Psoas muscle (tissue), 8 donors: ENCODE results near the gene TADA1. TPM values are rescaled to one million over a fixed set of nuclear protein-coding genes. Genes with fewer than 3 reads are reported as not detected.
A peak's percentile ranks its signal among the peaks of the same experiment; 100 is the strongest.

Experiments used
- ATAC-seq, 4 donors: fragments of 200-7000 bp; cut with Tn5 transposase; one replicate each; pipeline ENCODE4 v1.9.1; 2020; ENCODE audit warnings: moderate library complexity in 3 of 4, mild to moderate bottlenecking in 2 of 4
- DNase-seq, 2 donors: peaks; one replicate each; pipeline ENCODE4 v3.0.0-alpha.2; 2020
- H3K27ac ChIP-seq: fragments of 200-600 bp; one replicate; pipeline ENCODE4 v1.8.0; 2022
- H3K27me3 ChIP-seq, 3 donors: fragments of 200-600 bp in 1 of 3; one replicate each; pipeline versions ENCODE4 v1.6.1 to v1.8.0; 2013 to 2022; ENCODE audit warnings: low read length in 2 of 3, mild to moderate bottlenecking in 2 of 3, moderate library complexity in 1 of 3; ENCODE audit not compliant: insufficient read depth in 3 of 3
- H3K36me3 ChIP-seq, 2 donors: fragments of 200-600 bp in 1 of 2; one replicate each; pipeline versions ENCODE4 v1.6.1 to v1.8.0; 2013 to 2022; ENCODE audit warnings: low read depth in 1 of 2, mild to moderate bottlenecking in 1 of 2, moderate library complexity in 1 of 2; ENCODE audit not compliant: insufficient read depth in 1 of 2
- H3K4me1 ChIP-seq: fragments of 200-600 bp; one replicate; pipeline ENCODE4 v1.8.0; 2022
- H3K4me3 ChIP-seq: fragments of 200-600 bp; one replicate; pipeline ENCODE4 v1.8.0; 2022; ENCODE audit warnings: mild to moderate bottlenecking
- H3K9me3 ChIP-seq: fragments of 200-600 bp; one replicate; pipeline ENCODE4 v1.8.0; 2022
- CTCF ChIP-seq: fragments of 200-600 bp; IDR thresholded peaks from one replicate; pipeline ENCODE4 v1.8.0; 2022; ENCODE audit warnings: antibody characterized with exemption
- WGBS, 3 donors: extraction: QIAGEN DNeasy Blood & Tissue Kit; methylation state at CpG; one replicate each; pipeline versions ENCODE4 v1.1.6 to v1.1.7; 2013; 5-methylcytosine and 5-hydroxymethylcytosine counted together
- intact Hi-C, 2 donors: fragments of 100-400 bp; cut with DNase I; formaldehyde crosslinking; loops; one replicate each; pipeline versions ENCODE4 v1.11.0 to v1.14.2; 2022
- polyA plus RNA-seq, 3 donors: library from polyadenylated mRNA; stranded (reverse); fragments of 200-250 nt; gene quantifications; one replicate each; pipeline ENCODE4 v1.2.3, GENCODE V29; 2013
- total RNA-seq, 4 donors: library from RNA; stranded (reverse); fragmentation: NEBNext Ultra II Directional in 2 of 4; extraction: Animal tissue kit (Norgen Biotek cat#: 25700) in 2 of 4; gene quantifications; one replicate each; pipeline versions ENCODE4 v1.2.1 to v1.2.4, GENCODE V29; 2021 to 2023
- donor health status: healthy with polysubstance abuse.
- donor health status: DM: no; HTN: no; CAD: no; lungs with moderate emphysema.
- donor health status: Bipolar disorder and iron deficiency.
- donor health status: healthy.
- donor health status: DM: yes; HTN: yes; CAD: no.
- donor health status: DM: no; HTN: no; CAD: no.
- donor health status: DM: no; HTN: no; CAD: no.
- donor health status: DM: yes; HTN: yes; CAD: no.

Gene TADA1
- total and polyA plus RNA-seq, 7 donors = 7.3 to 9.9 (median 8.3) TPM

GRCh38 chr1:166843322-166843721 is 32.7 kb downstream of the TADA1 start:
- no peak for TF ChIP-seq CTCF
- WGBS, 3 donors = 68 to 87% (median 75%) methylated on average over 6 of the region's 6 CpGs

GRCh38 chr1:166840309-166841274 is 35.5 kb downstream of the TADA1 start:
- H3K4me3 ChIP-seq = peak overlapping the region; percentile 83
- peak overlapping the region; percentile 97 for H3K27ac ChIP-seq
- H3K4me1 ChIP-seq = peaks cover 66% of the 10 kb centered on the region
- no peaks in the 10 kb centered on the region for H3K9me3 ChIP-seq
- H3K36me3 ChIP-seq = peaks cover 0 to 42% of the 10 kb centered on the region in 2 donors
- intact Hi-C loops = loop anchor here (5.0 to 10.0 kb wide), 2 partner anchors 37 to 374 kb away; partner anchors contain the start of gene TADA1 (in 1 of the 2)
- no peaks in the 10 kb centered on the region for H3K27me3 ChIP-seq
- no peak for TF ChIP-seq CTCF
- WGBS, 3 donors = 44 to 63% (median 52%) methylated on average over 16 of the region's 16 CpGs
- peak in 1 of 4 donors; percentile 15 for ATAC-seq
- no peak for DNase-seq

More at GRCh38 chr1:166843322-166843721, 32.7 kb downstream of the TADA1 start:
- peak overlapping the region; percentile 33 for H3K4me3 ChIP-seq
- H3K36me3 ChIP-seq = peaks cover 9 to 68% of the 10 kb centered on the region in 2 donors
- intact Hi-C loops = loop anchor here (5.0 to 10.0 kb wide), 2 partner anchors 34 to 371 kb away; partner anchors contain the start of gene TADA1 (in 1 of the 2)
- peak overlapping the region; percentile 82 for H3K27ac ChIP-seq
- H3K4me1 ChIP-seq = peaks cover 83% of the 10 kb centered on the region
- H3K27me3 ChIP-seq = no peaks in the 10 kb centered on the region
- ATAC-seq = no peak
- no peaks in the 10 kb centered on the region for H3K9me3 ChIP-seq
- DNase-seq = no peak

- Histone ChIP-seq H3K4me3 (peak overlapping the region; percentile 83), H3K4me1 (peaks cover 59% of the 10 kb centered on the region), H3K27ac (peak overlapping the region; percentile 97), H3K27me3 (no peaks in the 10 kb centered on the region), H3K36me3 (peaks cover 0 to 35% of the 10 kb centered on the region in 2 donors), H3K9me3 (no peaks in the 10 kb centered on the region)
- ATAC-seq (peak; percentile 12 to 53 (median 43)), DNase-seq (peak; percentile 72 to 81)
- intact Hi-C loops = loop anchor here (5.0 to 10.0 kb wide), 2 partner anchors 38 to 375 kb away; partner anchors contain the start of gene TADA1 (in 1 of the 2)
- 1 to 2% (median 2%) methylated on average over 58 to 80 of the region's 82 CpGs for WGBS, 3 donors
- TF ChIP-seq CTCF = peak; percentile 11
Measured at GRCh38 chr1:166839600-166840308, 36.3 kb downstream of the TADA1 start.

GRCh38 chr1:166838766-166839599 is 37.1 kb downstream of the TADA1 start, which contains the start of gene POGK:
Gene POGK (plus strand): TSS chr1:166839475. CDS start chr1:166840957, 1,482 bp downstream.
- ATAC-seq (peak; percentile 95 to 98 (median 98)), DNase-seq (peak; percentile 94 to 96)
- intact Hi-C loops = no loop called here
- Histone ChIP-seq H3K36me3 (peaks cover 0 to 30% of the 10 kb centered on the region in 2 donors), H3K27ac (peak within 1 kb of the TSS; percentile 97), H3K4me1 (peaks cover 51% of the 10 kb centered on the region), H3K9me3 (no peaks in the 10 kb centered on the region), H3K4me3 (peak within 1 kb of the TSS; percentile 83), H3K27me3 (no peaks in the 10 kb centered on the region)
- WGBS, 3 donors = 0% methylated on average over 20 to 63 of the region's 63 CpGs
- no peak for TF ChIP-seq CTCF
